Putamen (tissue), 1 donor: Measurements from ENCODE around the gene MBL2.

Experiments
- DNase-seq: peaks from one replicate; pipeline ENCODE4 v3.0.0-alpha.2; 2016; ENCODE audit warnings: low spot score

MBL2 gene

GRCh38 chr10:52772623-52773022, at the start of gene MBL2:
Gene MBL2 (minus strand): TSS chr10:52772784. CDS start chr10:52771635, 1,149 bp downstream.
- DNase-seq, result no peak

DNA sequence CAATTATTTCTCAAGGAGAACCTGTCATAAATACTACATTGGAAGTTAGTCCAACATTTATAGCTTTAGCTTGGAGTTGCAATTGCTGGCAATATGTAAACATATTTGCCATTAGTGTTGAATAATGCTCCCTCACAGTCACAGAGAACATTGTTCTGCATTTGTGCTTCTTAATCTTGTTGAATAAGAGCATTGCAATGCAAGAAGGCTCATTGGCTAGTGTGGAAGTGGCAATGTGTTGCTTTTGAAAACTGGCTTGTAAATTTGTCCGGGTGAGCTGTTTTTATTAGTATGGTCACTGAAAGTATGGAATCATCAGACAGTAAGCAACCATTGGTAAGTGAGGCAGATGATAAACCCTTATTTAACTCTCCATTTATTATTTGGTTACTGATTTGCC, 47.7 kb upstream of the MBL2 start:
- DNase-seq, result no peak

DNA sequence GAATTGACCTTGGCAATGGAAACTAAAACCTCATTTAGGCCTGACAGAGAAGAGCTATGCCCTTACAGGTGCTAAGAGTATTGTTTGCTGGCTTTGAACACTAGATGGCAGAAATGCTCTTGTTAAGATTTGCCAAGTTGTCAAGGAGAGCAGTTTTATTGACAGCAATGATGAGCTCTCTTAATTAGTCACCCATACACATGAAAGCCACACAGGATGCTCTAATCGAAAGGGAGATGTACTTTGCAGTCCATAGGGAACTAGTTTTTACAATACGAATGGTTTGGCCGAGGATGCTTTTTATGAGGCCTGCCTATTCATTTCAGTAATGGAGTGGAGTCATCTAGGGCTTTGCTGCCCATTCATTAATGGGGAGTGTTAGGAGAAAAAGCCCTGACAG, 45.4 kb upstream of the MBL2 start:
- no peak for DNase-seq

DNA sequence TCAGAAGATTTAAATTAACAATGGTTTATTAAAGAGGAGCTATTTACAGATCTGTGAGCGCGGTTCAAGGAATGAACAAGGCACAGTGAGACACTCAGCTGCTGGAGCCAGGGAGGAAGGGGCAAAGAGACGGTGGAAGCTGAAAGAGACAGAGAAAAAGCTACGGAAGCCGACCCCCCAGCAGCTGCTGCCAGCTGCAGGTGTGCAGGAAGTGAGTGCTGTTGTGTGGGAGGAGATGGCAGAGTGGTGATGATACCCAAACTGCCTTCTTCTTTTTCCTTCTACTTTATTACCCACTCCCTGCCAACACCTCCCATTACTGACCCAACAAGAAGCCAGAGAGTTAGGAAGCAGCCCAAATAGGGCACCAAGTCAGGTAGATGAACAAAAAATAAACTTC, 41.9 kb upstream of the MBL2 start:
- DNase-seq, result no peak

DNA sequence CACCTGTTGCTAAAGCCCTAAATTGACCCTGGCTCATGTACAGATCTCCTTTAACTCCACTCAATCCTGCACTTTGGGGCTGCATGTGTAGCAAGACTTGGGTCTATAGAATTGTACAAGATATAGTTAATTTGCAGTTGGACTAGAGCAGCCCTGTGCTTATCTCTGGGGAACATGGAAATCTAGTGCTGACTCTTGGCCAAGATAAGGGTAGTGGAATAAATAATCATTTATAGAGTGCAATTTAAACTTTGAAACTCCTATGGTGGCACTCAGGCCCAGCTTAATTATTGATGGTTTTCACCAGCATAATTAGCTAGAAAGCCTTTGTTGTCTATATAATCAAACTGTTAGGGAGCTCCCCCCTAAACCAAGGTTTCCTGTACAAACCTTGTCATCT, 39.2 kb upstream of the MBL2 start:
- no peak for DNase-seq

DNA sequence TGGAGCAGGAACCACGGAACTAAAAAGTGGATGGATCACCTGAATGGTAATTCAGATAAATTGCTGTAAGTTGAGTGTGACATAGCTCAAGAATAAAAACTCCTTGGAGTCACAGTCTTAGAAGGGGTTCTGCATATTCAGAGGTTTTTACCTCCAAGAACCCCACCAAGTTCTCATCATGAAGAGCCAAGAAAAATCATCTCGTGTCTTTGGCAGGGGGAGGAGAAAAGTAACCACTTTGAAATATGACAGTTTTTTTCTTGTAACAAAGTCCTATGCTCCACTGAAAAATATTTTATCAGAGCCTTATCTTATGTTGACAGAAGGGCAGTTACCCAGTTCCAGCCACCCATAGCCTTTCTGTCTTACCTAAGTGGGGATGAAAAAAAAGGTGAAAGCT, 38.2 kb upstream of the MBL2 start:
- DNase-seq, result no peak

DNA sequence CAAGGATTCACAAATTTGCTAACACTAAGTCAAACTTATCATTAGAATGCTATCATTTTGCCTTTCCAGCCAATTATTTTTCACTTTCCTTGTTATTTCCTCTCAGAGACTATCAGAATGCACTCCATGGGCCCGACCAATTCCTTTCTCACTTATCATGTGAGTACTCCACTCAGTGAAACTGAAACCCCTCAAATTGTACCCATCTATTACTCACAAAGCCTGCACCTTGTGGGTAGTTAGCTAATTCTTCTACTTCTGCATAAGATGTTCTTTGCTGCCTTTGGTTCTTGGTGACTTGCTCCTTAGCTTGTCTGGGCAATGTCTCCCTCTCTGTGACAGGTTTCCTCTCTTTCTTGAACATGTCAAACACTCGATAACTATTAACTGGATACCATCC, 35.2 kb upstream of the MBL2 start:
- no peak for DNase-seq

DNA sequence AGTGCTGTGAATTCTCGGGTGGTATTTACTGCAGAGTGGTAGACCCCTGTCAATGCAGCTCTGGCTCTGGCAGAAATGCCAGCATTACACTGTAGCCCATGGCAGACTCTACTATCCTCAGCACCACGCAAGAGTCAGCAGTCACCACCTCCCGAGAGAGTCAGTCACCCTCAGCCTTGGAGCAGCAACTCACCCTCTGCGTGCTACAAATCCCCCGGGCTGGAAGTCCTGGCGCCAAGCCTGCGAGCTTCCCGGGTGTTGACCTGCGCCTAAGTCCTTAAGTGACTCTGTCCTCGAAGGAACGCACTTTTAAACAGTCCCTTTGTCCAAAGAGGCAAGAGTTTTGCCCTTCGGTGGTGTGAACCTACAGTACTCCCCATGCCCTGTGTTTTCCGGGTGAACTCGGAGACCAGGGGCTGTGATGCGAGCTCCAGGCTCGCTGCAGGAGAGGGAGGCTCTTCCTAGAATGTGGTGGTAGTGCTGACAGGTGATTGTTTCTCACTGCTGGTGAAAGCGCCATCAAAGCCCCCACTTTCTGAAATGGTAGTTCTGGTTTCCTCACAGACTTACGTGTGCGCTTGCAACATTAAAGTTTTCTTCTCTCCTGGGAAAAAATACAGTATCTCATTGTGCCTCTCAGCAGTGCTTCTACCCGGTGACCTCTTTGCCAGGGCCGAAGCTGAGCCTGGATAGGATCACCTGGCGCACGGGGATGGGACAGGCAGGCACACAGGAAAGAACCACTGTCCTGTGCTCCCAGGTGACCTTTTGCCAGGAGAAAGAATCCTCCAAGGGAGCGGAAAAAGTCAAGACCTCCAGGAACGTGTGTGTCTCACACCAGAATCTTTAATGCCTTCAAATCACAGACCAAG, 33.1 kb upstream of the MBL2 start:
- no peak for DNase-seq

- no peak for DNase-seq
These were observed 29.4 kb upstream of the MBL2 start for GRCh38 chr10:52801947-52802346.

- DNase-seq, result no peak
These were observed 13.5 kb upstream of the MBL2 start for GRCh38 chr10:52786098-52786497.

DNA sequence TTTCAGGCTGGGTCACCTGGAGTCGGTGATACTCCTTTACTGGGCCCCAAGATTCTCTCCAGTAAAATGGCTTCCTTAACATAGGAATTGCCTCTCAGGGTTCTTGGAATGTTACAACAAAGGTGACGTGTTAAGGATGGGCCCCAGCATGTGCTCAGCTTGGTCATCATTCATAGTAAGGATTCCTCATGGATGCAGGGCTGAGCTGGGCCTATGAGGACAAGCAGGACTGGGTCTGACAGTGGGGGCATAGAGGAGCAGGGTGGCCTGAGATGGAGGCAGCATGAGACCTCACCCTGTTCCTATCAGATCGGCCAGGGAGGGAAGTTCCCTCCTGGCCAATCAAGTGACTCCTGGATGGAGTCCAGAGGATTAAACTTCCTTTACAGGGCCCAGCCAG, 12.8 kb upstream of the MBL2 start:
- no peak for DNase-seq

DNA sequence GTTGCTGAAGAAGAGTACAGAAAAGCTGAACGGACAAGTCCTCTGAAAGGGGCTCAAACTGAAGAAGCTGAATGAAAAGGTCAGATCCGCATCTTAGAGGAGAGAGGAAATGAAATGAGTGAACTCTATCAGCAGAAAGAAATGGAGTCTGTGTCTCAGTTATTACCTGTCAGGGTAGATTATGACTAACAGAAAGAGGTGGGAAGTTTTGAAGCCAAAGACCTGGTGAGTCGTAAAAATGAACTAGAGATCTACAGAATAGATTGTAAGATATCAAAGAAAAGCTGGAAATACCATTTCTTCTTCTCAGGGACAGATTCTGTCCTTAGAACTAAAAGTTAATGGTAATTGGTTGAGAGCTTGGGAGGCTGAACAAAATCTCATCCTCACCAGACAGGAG, 11.1 kb upstream of the MBL2 start:
- DNase-seq, result no peak

DNA sequence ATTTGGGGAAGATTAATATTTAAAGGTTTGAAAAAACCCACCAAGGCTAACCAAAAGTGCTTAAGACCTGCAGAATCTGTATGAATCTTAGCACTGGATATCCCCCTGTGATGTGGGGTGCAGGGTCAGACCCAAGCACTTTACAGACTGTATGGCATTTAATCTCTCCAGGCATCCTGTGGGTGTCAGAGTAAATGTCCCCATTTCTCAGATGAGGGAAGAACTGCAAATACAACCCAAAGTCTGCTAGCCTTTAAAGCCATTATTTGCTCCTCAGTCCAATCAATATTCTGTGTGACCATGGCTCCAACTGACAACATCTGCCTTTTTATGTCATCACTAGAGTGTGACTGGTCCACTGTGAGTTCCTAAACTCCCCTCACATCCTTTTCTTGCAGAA, 10.0 kb upstream of the MBL2 start:
- no peak for DNase-seq

DNA sequence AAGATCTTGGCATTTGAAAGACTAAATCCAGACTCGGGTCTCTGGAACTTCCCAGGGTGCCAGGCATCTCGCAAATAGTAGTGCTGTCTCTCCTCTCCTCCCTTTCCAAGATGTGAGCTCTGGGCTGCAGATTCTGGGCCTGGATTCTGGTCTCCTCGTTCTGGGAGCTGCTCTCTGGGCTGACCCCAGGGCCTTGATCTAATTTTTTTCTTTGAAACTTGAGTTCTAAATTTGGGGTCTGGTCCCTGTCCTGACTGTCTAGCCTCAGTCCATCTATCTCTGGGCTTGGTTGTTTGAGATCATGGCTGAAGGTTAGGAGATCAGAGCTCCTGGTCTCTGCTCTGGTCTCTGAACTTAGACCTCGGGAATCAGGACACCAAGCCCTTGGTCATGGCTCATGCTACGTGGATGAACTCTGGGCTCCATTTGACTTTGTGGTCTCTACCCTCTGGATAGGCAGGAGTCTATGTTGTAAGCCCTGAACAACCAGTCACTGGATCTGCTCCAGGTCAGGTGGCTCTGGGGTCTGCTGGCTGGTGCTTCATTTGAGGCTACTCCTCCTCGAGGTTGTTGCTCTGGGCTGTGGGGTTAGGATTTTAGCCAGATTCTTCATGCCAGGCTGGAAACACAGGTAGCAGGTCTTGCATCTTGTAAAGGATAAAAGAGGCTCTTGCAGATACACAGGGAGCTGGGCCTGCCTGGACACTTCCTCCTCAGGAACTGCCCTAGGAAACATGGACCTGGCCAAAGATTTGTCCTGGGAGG, 8.0 kb upstream of the MBL2 start:
- DNase-seq, result no peak

- DNase-seq, result peak; percentile 25
These were observed 7.2 kb upstream of the MBL2 start for GRCh38 chr10:52779541-52780390.

- no peak for DNase-seq
These were observed 6.2 kb upstream of the MBL2 start for GRCh38 chr10:52778511-52779392.

- no peak for DNase-seq
These were observed 4.8 kb upstream of the MBL2 start for GRCh38 chr10:52777414-52777813.

GRCh38 chr10:52776471-52776903, 3.9 kb upstream of the MBL2 start:
- DNase-seq, result no peak

- DNase-seq, result no peak
These were observed 2.6 kb upstream of the MBL2 start for GRCh38 chr10:52775132-52775647.

- DNase-seq, result no peak
These were observed 2.1 kb upstream of the MBL2 start for GRCh38 chr10:52774600-52775106.

- DNase-seq, result no peak
These were observed 1.6 kb upstream of the MBL2 start for GRCh38 chr10:52774182-52774581.
